ENCODE measurements around the gene SEMA5B.

SEMA5B gene

GRCh38 chr3:122948408-122948807 lies 79.2 kb downstream of the SEMA5B start:
- Histone ChIP-seq H3K4me2 (no peak overlapping the region), H2AFZ (ENCODE audit: low read depth) (no peak overlapping the region), H3K79me2 (ENCODE audit: insufficient read depth, low read depth) (no peaks in the 10 kb centered on the region), H3K4me1 (ENCODE audit: low read depth, poor library complexity, severe bottlenecking) (no peaks in the 10 kb centered on the region), H3K36me3 (ENCODE audit: insufficient read depth) (no peaks in the 10 kb centered on the region), H3K27me3 (ENCODE audit: insufficient read depth, low read depth) (no peaks in the 10 kb centered on the region), H3K4me3 (IDR thresholded peaks at IDR 0.05; ENCODE audit: insufficient read depth, low read depth, low read length) (no peak overlapping the region), H4K20me1 (ENCODE audit: insufficient read depth) (no peaks in the 10 kb centered on the region), H3K27ac (no peak overlapping the region), H3K9ac (no peak overlapping the region)
- TF ChIP-seq CTCF (conservative IDR thresholded peaks at IDR 0.05; ENCODE audit: low read depth, low read length): no peak

GRCh38 chr3:122947738-122948137 lies 79.8 kb downstream of the SEMA5B start:
- H3K9ac ChIP-seq: no peak overlapping the region
- H3K4me3 ChIP-seq (IDR thresholded peaks at IDR 0.05; ENCODE audit: insufficient read depth, low read depth, low read length): no peak overlapping the region
- H3K79me2 ChIP-seq (ENCODE audit: insufficient read depth, low read depth): no peaks in the 10 kb centered on the region
- no peak for TF ChIP-seq CTCF (conservative IDR thresholded peaks at IDR 0.05; ENCODE audit: low read depth, low read length)
- no peak overlapping the region for H3K4me2 ChIP-seq
- no peaks in the 10 kb centered on the region for H3K27me3 ChIP-seq (ENCODE audit: insufficient read depth, low read depth)
- H3K36me3 ChIP-seq (ENCODE audit: insufficient read depth): no peaks in the 10 kb centered on the region
- no peaks in the 10 kb centered on the region for H3K4me1 ChIP-seq (ENCODE audit: low read depth, poor library complexity, severe bottlenecking)
- no peak overlapping the region for H2AFZ ChIP-seq (ENCODE audit: low read depth)
- no peak overlapping the region for H3K27ac ChIP-seq
- H4K20me1 ChIP-seq (ENCODE audit: insufficient read depth): no peaks in the 10 kb centered on the region

- no peak overlapping the region for H2AFZ ChIP-seq (ENCODE audit: low read depth)
- TF ChIP-seq CTCF (conservative IDR thresholded peaks at IDR 0.05; ENCODE audit: low read depth, low read length): no peak
- no peak overlapping the region for H3K4me2 ChIP-seq
- H3K9ac ChIP-seq: no peak overlapping the region
- H3K27me3 ChIP-seq (ENCODE audit: insufficient read depth, low read depth): no peaks in the 10 kb centered on the region
- no peak overlapping the region for H3K27ac ChIP-seq
- no peak overlapping the region for H3K4me3 ChIP-seq (IDR thresholded peaks at IDR 0.05; ENCODE audit: insufficient read depth, low read depth, low read length)
- no peaks in the 10 kb centered on the region for H3K36me3 ChIP-seq (ENCODE audit: insufficient read depth)
- H3K79me2 ChIP-seq (ENCODE audit: insufficient read depth, low read depth): no peaks in the 10 kb centered on the region
- no peaks in the 10 kb centered on the region for H4K20me1 ChIP-seq (ENCODE audit: insufficient read depth)
- no peaks in the 10 kb centered on the region for H3K4me1 ChIP-seq (ENCODE audit: low read depth, poor library complexity, severe bottlenecking)
These were observed 80.4 kb downstream of the SEMA5B start for GRCh38 chr3:122947196-122947595.

- H3K36me3 ChIP-seq (ENCODE audit: insufficient read depth): no peaks in the 10 kb centered on the region
- H3K27ac ChIP-seq: no peak overlapping the region
- H3K4me1 ChIP-seq (ENCODE audit: low read depth, poor library complexity, severe bottlenecking): no peaks in the 10 kb centered on the region
- no peaks in the 10 kb centered on the region for H3K79me2 ChIP-seq (ENCODE audit: insufficient read depth, low read depth)
- H3K27me3 ChIP-seq (ENCODE audit: insufficient read depth, low read depth): no peaks in the 10 kb centered on the region
- TF ChIP-seq CTCF (conservative IDR thresholded peaks at IDR 0.05; ENCODE audit: low read depth, low read length): no peak
- H4K20me1 ChIP-seq (ENCODE audit: insufficient read depth): no peaks in the 10 kb centered on the region
- H2AFZ ChIP-seq (ENCODE audit: low read depth): no peak overlapping the region
- no peak overlapping the region for H3K9ac ChIP-seq
- no peak overlapping the region for H3K4me3 ChIP-seq (IDR thresholded peaks at IDR 0.05; ENCODE audit: insufficient read depth, low read depth, low read length)
- H3K4me2 ChIP-seq: no peak overlapping the region
These were observed 81.4 kb downstream of the SEMA5B start for GRCh38 chr3:122946185-122946584.

GRCh38 chr3:122945230-122945629 lies 82.3 kb downstream of the SEMA5B start:
- H2AFZ ChIP-seq (ENCODE audit: low read depth): no peak overlapping the region
- H3K27ac ChIP-seq: no peak overlapping the region
- no peaks in the 10 kb centered on the region for H3K27me3 ChIP-seq (ENCODE audit: insufficient read depth, low read depth)
- no peak overlapping the region for H3K9ac ChIP-seq
- H3K4me2 ChIP-seq: no peak overlapping the region
- no peaks in the 10 kb centered on the region for H3K36me3 ChIP-seq (ENCODE audit: insufficient read depth)
- H3K4me1 ChIP-seq (ENCODE audit: low read depth, poor library complexity, severe bottlenecking): no peaks in the 10 kb centered on the region
- H3K79me2 ChIP-seq (ENCODE audit: insufficient read depth, low read depth): no peaks in the 10 kb centered on the region
- H3K4me3 ChIP-seq (IDR thresholded peaks at IDR 0.05; ENCODE audit: insufficient read depth, low read depth, low read length): no peak overlapping the region
- TF ChIP-seq CTCF (conservative IDR thresholded peaks at IDR 0.05; ENCODE audit: low read depth, low read length): no peak
- H4K20me1 ChIP-seq (ENCODE audit: insufficient read depth): no peaks in the 10 kb centered on the region

Data from KMS-11 (cell line).